ENCODE data around the gene GPA33.

- TF ChIP-seq, protein P1, sequence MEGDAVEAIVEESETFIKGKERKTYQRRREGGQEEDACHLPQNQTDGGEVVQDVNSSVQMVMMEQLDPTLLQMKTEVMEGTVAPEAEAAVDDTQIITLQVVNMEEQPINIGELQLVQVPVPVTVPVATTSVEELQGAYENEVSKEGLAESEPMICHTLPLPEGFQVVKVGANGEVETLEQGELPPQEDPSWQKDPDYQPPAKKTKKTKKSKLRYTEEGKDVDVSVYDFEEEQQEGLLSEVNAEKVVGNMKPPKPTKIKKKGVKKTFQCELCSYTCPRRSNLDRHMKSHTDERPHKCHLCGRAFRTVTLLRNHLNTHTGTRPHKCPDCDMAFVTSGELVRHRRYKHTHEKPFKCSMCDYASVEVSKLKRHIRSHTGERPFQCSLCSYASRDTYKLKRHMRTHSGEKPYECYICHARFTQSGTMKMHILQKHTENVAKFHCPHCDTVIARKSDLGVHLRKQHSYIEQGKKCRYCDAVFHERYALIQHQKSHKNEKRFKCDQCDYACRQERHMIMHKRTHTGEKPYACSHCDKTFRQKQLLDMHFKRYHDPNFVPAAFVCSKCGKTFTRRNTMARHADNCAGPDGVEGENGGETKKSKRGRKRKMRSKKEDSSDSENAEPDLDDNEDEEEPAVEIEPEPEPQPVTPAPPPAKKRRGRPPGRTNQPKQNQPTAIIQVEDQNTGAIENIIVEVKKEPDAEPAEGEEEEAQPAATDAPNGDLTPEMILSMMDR (IDR thresholded peaks at IDR 0.05; ENCODE audit: insufficient read depth, low read length, poor library complexity, severe bottlenecking): no peak
- TF ChIP-seq EZH2phosphoT487 (conservative IDR thresholded peaks at IDR 0.05; ENCODE audit: low read length): no peak
Observed at GRCh38 chr1:167084757-167085156, 5.4 kb downstream of the GPA33 start.

All from SU-DHL-6 (cell line).